Measurements from ENCODE around the gene PCCA.

- TF ChIP-seq TOX (CRISPR knock-in tag; IDR thresholded peaks at IDR 0.05; ENCODE audit: borderline replicate concordance) (no peak), CSRNP3 (CRISPR knock-in tag; IDR thresholded peaks at IDR 0.05) (no peak), ZFP30 (CRISPR knock-in tag; IDR thresholded peaks at IDR 0.05) (no peak), RARB (CRISPR knock-in tag; IDR thresholded peaks at IDR 0.05) (no peak), PATZ1 (CRISPR knock-in tag; IDR thresholded peaks at IDR 0.05; ENCODE audit: borderline replicate concordance) (no peak), BACH2 (CRISPR knock-in tag; IDR thresholded peaks at IDR 0.05; ENCODE audit: borderline replicate concordance) (no peak), CREB5 (CRISPR knock-in tag; IDR thresholded peaks at IDR 0.05; ENCODE audit: low read depth) (no peak)
Measured at GRCh38 chr13:100095498-100095897, 6.6 kb downstream of the PCCA start.

Data from SK-N-SH treated with all-trans-retinoic acid at 6 μM for 48 hours (cell line).